ENCODE measurements around the gene JAG1. TPM values are rescaled to one million over a fixed set of nuclear protein-coding genes. Genes with fewer than 3 reads are reported as not detected.

JAG1 gene
- total RNA-seq, 1 donor from 2014 or later = 96.7 TPM

DNA sequence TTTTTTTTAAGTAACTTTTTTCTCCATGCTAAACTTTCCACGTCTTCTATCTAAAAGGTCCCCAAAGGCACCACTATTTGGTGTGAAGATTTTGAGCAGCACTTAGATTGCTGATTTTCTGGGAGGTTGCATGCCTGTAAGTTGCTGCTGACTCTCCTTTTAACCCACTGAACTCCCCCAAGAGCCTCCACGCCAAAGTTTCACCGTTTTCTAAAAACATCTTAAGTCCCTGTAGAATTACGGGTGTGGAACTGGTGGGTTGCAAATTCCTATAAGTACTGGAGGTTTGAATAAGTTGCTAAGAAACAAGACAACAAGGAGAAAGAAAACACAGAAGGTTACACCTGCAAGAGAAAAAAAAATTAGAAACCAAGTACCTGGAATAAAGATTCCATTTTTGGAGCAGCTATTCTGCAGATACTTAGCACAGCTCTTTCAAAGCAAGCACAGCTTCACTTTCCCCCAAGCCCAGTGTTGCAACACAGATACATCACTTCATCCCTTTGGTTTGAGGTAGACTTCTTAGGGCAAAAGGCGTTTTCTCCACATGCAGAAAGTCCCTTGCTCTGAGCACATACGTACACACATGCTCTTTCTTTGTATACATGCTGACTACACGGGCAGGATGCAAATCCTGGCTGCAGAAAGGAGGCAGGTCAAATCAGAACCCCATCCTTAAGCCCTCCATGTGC, 5.0 kb downstream of the JAG1 start:
- no peak for DNase-seq (ENCODE audit: low spot score)

DNA sequence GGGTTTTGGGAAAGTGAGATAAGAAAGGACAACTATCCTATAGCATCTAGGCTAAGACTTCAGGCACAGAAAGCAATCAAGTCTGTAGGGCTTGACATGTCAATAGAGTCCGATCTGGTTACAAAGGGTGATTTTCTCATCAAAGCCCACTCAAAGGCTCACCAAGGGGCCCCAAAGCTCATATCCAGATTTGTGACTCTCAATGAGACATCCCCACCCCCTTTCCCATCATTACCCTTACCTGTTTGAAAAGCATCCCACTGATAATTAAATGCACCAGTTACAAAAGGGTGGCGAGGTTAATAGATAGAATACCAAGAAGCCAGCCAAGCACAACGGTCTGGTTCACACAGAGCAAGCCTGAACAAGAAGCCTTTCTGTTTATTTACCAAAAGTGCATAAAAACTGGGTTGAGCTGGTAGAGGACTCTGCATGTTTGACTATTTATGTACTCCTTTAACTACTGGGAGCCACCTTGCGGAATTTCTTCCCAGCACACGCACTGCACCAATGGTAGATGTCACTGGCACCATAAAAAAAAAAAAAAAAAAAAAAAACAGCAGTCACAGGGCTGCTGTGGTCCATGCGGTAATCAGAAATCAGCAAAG, 6.1 kb downstream of the JAG1 start:
- no peak for DNase-seq (ENCODE audit: low spot score)

GRCh38 chr20:10667077-10667401, 6.8 kb downstream of the JAG1 start:
- no peak for DNase-seq (ENCODE audit: low spot score)

GRCh38 chr20:10666221-10667076, 7.3 kb downstream of the JAG1 start:
- DNase-seq (ENCODE audit: low spot score) = no peak

DNA sequence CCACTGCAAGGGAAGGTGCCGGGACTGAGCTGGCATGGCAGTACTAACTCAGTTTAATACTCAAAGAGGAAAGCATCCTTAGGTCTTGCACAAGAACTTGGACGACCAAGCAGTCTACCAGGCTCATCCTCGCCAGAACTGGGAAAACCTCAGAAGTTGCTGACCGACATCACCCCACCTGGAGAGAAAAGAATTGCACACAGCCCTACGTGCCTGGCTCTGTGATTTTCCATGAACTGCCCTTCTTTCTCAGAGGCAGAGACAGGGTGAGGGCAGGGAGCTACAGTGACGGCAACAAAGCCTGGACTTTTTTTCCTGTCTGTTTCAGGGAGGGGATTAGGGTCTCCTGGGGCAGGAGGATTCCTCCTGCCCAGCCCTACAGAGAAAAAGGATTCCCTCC, 8.0 kb downstream of the JAG1 start:
- peak; percentile 75 for DNase-seq (ENCODE audit: low spot score)

- no peak for DNase-seq (ENCODE audit: low spot score)
These were observed 8.7 kb downstream of the JAG1 start for GRCh38 chr20:10665027-10665561.

DNA sequence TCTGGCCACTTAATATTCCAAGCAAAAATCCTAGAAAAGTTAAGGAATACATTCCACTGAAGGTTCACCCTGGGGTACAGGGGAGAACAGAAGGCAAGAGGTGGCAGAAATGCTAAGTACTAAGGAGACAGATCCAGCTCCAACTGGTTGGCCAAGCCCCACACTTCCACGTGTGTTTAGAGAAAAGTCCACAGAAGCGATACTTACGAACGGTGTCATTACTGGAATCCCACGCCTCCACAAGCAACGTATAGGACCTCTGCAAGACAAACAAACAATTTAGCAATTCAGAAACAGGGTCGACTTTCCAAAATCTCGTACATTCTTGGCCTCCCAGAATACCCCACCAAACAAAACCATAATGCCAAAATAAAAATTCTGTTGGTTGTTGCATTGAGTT, 10.0 kb downstream of the JAG1 start:
- DNase-seq (ENCODE audit: low spot score) = peak; percentile 5

- peak; percentile 35 for DNase-seq (ENCODE audit: low spot score)
These were observed 10.9 kb downstream of the JAG1 start for GRCh38 chr20:10662661-10663458.

- peak; percentile 26 for DNase-seq (ENCODE audit: low spot score)
These were observed 11.6 kb downstream of the JAG1 start for GRCh38 chr20:10662151-10662550.

DNA sequence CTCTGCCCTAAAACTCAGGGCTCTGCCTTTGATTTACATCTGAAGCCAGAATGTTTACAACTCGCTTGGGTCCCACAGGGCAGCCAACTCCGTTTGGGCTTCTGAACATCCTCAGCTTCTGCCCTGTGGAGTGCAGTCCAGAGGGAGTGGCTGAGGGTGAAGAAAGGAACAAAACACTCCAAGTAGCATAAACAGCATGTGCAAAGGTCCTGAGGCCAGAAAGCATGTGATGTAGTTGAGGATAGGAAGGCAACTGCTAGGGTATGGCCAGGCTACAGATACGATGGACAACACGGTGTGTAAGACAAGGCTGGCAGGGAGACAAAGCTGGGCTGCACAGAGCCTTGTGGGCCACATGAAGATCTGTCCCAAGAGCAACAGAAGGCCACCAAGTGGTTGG, 12.5 kb downstream of the JAG1 start:
- peak; percentile 67 for DNase-seq (ENCODE audit: low spot score)

DNA sequence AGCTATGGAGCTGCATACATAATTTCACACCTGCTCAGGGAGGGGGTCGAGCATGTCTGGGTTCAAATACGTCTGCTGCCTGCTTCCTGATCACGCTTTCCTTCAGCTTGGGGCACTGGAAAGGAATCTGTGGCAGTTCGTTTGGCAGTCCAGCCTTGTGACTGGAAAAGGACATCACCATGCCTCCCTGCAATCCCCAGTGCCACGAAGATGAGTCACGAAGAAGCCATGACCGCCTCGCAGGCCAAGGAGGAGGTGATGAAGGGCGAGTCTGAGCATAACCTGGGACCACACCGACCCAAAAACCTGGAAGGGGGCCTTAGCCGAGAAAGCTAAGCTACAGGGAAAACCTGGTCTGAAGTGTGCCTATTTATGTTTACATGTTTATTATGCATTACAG, 13.1 kb downstream of the JAG1 start:
- peak; percentile 83 for DNase-seq (ENCODE audit: low spot score)

DNA sequence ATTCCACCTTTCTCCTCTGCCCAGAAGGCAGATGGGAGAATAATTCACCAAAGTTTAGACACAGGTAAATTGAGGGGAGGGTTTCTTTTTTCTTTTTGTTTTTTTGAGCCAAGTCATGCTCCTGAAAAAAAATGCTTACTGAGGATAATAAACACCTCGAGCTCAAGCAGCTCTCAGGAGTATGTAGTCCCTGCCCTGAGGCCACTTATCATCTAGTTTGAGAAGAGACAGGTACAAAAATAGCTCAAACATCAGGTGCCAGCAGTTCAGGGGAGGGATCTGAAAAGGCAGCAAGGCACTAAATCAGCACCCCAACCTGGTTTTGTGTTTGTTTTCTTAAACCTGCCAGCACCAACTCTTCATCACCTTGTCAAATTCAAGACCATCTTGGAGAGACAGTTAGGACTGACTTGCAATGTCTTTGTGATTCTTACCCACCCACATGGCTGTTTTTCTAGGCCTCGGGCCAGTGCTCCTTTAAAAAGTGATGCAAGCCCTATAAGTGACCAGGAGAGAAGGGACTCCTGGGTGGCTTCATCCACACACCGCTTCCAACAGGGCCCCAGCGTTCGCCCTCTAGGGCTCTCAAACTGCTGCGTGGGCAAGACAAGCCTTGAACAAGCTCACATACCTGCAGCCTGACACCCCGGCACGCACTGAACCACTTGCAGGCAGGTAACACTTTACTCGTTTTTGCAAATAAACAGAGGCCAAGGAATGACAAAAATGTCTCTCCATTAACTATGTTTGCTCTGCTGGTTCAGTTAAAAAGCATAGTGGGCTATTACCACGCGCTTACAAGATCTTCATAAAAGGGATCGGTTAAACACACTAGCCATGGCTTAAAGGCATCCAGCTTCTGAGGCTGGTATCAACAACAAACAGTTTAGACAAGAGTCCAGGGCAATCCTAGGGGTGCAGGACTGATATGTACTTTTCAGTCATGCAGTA, 13.9 kb downstream of the JAG1 start:
- DNase-seq (ENCODE audit: low spot score) = peak; percentile 73

DNA sequence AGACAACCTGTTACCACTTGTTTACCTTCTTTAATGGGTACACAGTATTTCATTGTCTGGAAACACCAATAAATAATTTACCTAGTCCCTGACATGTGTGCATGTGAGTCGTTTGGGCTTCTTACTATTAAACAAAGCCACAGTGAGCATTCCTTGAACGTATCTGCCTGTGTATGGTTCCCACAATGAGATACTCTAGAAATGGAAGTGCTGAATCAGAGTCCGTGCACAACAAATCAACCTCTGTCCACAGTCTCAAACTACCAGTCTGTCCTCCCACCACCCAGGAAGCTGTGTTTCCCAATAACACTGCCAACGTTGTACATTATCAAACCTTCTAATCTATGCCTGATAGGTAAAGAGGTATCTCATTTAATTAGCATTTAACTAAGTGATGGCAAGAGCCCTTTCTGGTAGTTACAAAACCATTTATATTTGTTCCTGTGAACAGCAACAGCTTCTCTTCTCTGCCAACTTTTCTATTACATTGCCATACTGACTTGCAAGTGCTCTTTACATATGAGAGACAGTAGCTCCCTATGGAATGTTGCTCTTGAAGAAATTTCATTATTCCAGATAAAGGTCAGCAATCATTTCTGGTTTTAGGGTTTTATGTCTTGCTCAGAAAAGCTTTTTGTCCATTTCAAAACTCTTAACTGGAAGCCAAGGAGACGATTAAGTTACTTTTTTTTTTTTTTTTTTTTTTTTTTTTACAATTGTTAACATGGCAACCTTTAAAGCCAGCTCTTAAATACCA, 14.7 kb downstream of the JAG1 start:
- DNase-seq (ENCODE audit: low spot score) = no peak

DNA sequence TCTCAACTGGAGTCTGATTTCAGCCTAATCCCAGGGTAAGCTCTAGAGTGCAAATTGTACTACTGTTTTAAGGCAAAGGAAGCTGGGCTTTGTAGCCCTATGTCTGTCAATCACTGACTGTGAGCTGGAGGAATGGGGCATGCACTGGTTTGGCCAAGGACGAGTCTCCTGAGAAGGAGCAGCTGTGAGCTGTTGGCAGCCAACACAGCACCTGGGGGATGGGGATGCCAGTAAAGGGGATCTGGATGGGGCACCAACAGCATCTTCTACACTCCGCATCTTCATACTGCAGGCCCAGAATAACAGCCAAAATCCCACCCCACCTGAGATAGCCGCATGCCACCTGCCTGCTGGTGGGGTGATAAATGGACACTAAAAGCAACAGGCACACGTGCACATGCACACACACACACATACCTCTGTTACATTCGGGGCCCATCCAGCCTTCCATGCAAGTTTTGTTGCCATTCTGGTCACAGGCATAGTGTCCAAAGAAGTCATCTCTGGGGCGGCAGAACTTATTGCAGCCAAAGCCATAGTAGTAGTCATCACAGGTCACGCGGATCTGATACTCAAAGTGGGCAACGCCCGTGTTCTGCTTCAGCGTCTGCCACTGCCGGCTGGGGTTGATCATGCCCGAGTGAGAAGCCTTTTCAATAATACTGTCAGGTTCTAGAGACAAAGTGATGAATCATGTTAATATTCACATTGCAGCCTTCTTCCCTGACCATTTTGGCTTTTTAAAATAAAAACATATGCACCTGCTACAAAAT, 15.6 kb downstream of the JAG1 start:
- DNase-seq (ENCODE audit: low spot score) = peak; percentile 55

- DNase-seq (ENCODE audit: low spot score) = no peak
These were observed 16.3 kb downstream of the JAG1 start for GRCh38 chr20:10657453-10657852.

DNA sequence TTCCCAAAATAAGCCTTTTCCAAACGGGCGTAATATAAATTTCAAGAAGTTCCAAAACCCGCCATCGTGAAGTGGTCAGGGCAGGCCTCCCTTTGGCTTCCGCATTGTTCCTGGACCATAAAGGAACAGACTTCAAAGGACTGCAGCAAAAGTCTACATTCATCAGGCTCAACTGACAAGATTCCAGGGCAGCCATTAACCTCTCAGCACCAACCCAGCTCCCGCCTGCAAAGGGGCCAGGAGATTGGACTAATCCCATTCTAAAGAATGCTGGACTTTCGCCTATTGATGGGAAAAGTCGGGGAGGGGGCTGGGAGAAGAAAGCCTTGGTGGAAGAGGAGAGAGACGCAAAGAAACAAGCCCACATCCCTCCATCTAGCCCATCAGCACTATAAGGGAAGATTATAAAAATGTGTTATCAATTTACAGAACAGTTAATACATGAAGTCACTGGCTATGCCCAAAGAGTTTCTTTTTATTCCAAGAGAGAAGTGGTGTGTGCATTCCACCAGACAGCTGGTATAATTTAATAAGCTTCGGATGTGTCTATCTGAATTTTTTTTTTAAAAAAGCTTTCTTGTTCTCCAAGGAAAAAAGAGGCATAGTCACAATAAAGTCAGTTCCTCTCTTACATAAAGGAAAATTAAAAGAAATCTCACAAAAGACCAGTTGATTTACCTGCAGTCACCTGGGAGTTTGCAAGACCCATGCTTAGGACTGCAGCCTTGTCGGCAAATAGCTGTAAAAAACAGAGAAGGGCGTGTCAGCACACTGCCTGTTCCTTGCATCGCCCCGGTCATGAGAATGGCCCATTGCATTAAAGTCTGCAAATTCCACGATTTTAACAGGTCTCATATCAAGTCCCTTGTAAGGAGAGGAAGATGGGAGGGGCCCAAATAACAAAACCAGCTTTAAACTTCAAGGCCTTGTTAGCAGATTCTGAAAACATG, 17.8 kb downstream of the JAG1 start:
- DNase-seq (ENCODE audit: low spot score) = no peak

- no peak for DNase-seq (ENCODE audit: low spot score)
These were observed 19.2 kb downstream of the JAG1 start for GRCh38 chr20:10654630-10655029.

GRCh38 chr20:10654250-10654610, 19.6 kb downstream of the JAG1 start:
- DNase-seq (ENCODE audit: low spot score) = no peak

Data from mesenteric fat pad (tissue), 1 donor.